GM23338 (cell line): Measurements from ENCODE around the gene PCDH12. TPM values are rescaled to one million over a fixed set of nuclear protein-coding genes. Genes with fewer than 3 reads are reported as not detected.
A peak's percentile ranks its signal among the peaks of the same experiment; 100 is the strongest.

Experiments used
- ATAC-seq: fragments of 200-7000 bp; cut with Tn5 transposase; 3 replicates; pipeline ENCODE4 v1.9.1; 2020
- DNase-seq: peaks from one replicate; pipeline ENCODE4 v3.0.0-alpha.2; 2015; ENCODE audit warnings: low spot score
- H2AFZ ChIP-seq: fragments of 200-600 bp; sonication (generic); 2 replicates; pipeline ENCODE4 v1.8.0; 2016; ENCODE audit warnings: antibody characterized with exemption, mild to moderate bottlenecking, moderate library complexity
- H3F3A ChIP-seq: fragments of 200-600 bp; sonication (generic); replicated peaks from 2 replicates; pipeline ENCODE4 v1.8.0; 2017; ENCODE audit warnings: antibody characterized with exemption, mixed run types, low read depth
- H3K27ac ChIP-seq: fragments of 200-600 bp; sonication (generic); 2 replicates; pipeline ENCODE4 v1.6.1; 2016; ENCODE audit warnings: low read depth
- H3K27me3 ChIP-seq: fragments of 200-600 bp; sonication (generic); 2 replicates; pipeline ENCODE4 v1.8.0; 2016; ENCODE audit warnings: mild to moderate bottlenecking, mixed run types, moderate library complexity; ENCODE audit not compliant: insufficient read depth
- H3K36me3 ChIP-seq: fragments of 200-600 bp; sonication (generic); 2 replicates; pipeline ENCODE4 v1.8.0; 2016; ENCODE audit warnings: mild to moderate bottlenecking; ENCODE audit not compliant: insufficient read depth
- H3K4me1 ChIP-seq: fragments of 200-600 bp; sonication (generic); 2 replicates; pipeline ENCODE4 v1.8.0; 2016; ENCODE audit warnings: mild to moderate bottlenecking, moderate library complexity; ENCODE audit not compliant: insufficient read depth
- H3K4me2 ChIP-seq: fragments of 200-600 bp; sonication (generic); 2 replicates; pipeline ENCODE4 v1.7.1; 2017; ENCODE audit warnings: mixed run types
- H3K4me3 ChIP-seq: fragments of 200-600 bp; sonication (generic); 2 replicates; pipeline ENCODE4 v1.6.1; 2016; ENCODE audit warnings: mixed run types
- H3K79me2 ChIP-seq: fragments of 200-600 bp; sonication (generic); replicated peaks from 2 replicates; pipeline ENCODE4 v1.8.0; 2017; ENCODE audit warnings: mild to moderate bottlenecking; ENCODE audit not compliant: insufficient read depth
- H3K9me2 ChIP-seq: fragments of 200-600 bp; sonication (generic); 2 replicates; pipeline ENCODE4 v1.8.0; 2017; ENCODE audit not compliant: insufficient read depth
- H4K20me1 ChIP-seq: fragments of 200-600 bp; sonication (generic); replicated peaks from 2 replicates; pipeline ENCODE4 v1.8.0; 2017; ENCODE audit warnings: mild to moderate bottlenecking; ENCODE audit not compliant: insufficient read depth
- H3K27ac Mint-ChIP-seq: 2 replicates; pipeline ENCODE4 v1.8.0; 2020; ENCODE audit warnings: inconsistent platforms, mild to moderate bottlenecking, moderate library complexity, mixed read lengths
- H3K27me3 Mint-ChIP-seq: 3 replicates; pipeline ENCODE4 v1.8.0; 2022; ENCODE audit warnings: low read depth, mild to moderate bottlenecking, moderate library complexity, mixed read lengths, inconsistent platforms; ENCODE audit not compliant: insufficient read depth, poor library complexity
- H3K36me3 Mint-ChIP-seq: 3 replicates; pipeline ENCODE4 v1.8.0; 2021; ENCODE audit warnings: low read depth, mild to moderate bottlenecking, inconsistent platforms, moderate library complexity, mixed read lengths
- H3K4me1 Mint-ChIP-seq: 3 replicates; pipeline ENCODE4 v1.8.0; 2020; ENCODE audit warnings: mild to moderate bottlenecking, inconsistent platforms, mixed read lengths
- H3K4me3 Mint-ChIP-seq: 3 replicates; pipeline ENCODE4 v1.8.0; 2021; ENCODE audit warnings: moderate library complexity, mild to moderate bottlenecking, inconsistent platforms, mixed read lengths
- H3K9me3 Mint-ChIP-seq: 3 replicates; pipeline ENCODE4 v1.8.0; 2020; ENCODE audit warnings: moderate library complexity, mild to moderate bottlenecking, inconsistent platforms, mixed read lengths
- CREB1 ChIP-seq: fragments of 250-450 bp; sonication (Bioruptor Pico); IDR thresholded peaks from 2 replicates; pipeline ENCODE4 v1.5.0; 2020; ENCODE audit warnings: low read depth, mild to moderate bottlenecking, moderate library complexity
- EZH2 ChIP-seq: fragments of 200-600 bp; sonication (generic); IDR thresholded peaks from one replicate; pipeline ENCODE4 v1.8.0; 2017; ENCODE audit warnings: antibody characterized with exemption, mild to moderate bottlenecking, low read depth; ENCODE audit not compliant: unreplicated experiment
- EZH2phosphoT487 ChIP-seq: fragments of 200-600 bp; sonication (generic); IDR thresholded peaks from one replicate; pipeline ENCODE4 v1.8.1; 2018; ENCODE audit warnings: antibody characterized with exemption; ENCODE audit not compliant: unreplicated experiment
- JUNB ChIP-seq: IDR thresholded peaks from one replicate; pipeline ENCODE4 v1.6.1; 2016; ENCODE audit warnings: antibody characterized with exemption; ENCODE audit not compliant: unreplicated experiment
- POLR2AphosphoS5 ChIP-seq: IDR thresholded peaks from 2 replicates; pipeline ENCODE4 v1.6.1; 2016; ENCODE audit warnings: antibody characterized with exemption, low read depth
- REST ChIP-seq: IDR thresholded peaks from one replicate; pipeline ENCODE4 v1.6.1; 2018; ENCODE audit warnings: antibody characterized with exemption; ENCODE audit not compliant: unreplicated experiment
- STAT1 ChIP-seq: IDR thresholded peaks from one replicate; pipeline ENCODE4 v1.6.1; 2016; ENCODE audit warnings: antibody characterized with exemption; ENCODE audit not compliant: unreplicated experiment
- ZNF114 ChIP-seq: fragments of 250-450 bp; sonication (Bioruptor Pico); IDR thresholded peaks from 2 replicates; pipeline ENCODE4 v1.5.0; 2020; ENCODE audit warnings: mild to moderate bottlenecking, moderate library complexity
- ZNF331 ChIP-seq: fragments of 250-450 bp; sonication (Bioruptor Pico); IDR thresholded peaks from 2 replicates; pipeline ENCODE4 v1.5.0; 2020; ENCODE audit warnings: low read depth, mild to moderate bottlenecking, moderate library complexity
- polyA plus RNA-seq: library from polyadenylated mRNA; unstranded; fragments of >200 nt; fragmentation: Nextera tagmentation; extraction: Ambion mirVana; gene quantifications from 2 replicates; pipeline ENCODE4 v1.2.1, GENCODE V29; 2016
- total RNA-seq: library from RNA; depleted of rRNA; stranded (reverse); fragments of >200 nt; shearing (Covaris generic); gene quantifications from 2 replicates; pipeline ENCODE4 v1.2.3, GENCODE V29; 2014
- TF ChIP-seq, protein P1 (sequence below): IDR thresholded peaks from 2 replicates; pipeline ENCODE4 v1.6.1; 2016; ENCODE audit warnings: antibody characterized with exemption
- TF ChIP-seq, protein P2 (sequence below), 2 experiments: fragments of 200-600 bp in 1 of 2; sonication (generic) in 1 of 2; conservative IDR thresholded peaks; 2 replicates each; pipeline versions ENCODE4 v1.5.1 to v1.6.1; 2016 to 2017; ENCODE audit warnings: antibody characterized with exemption in 2 of 2, low read depth in 2 of 2, mild to moderate bottlenecking in 2 of 2, moderate library complexity in 1 of 2

PCDH12 gene
- total and polyA plus RNA-seq, 2 experiments from 2014 or later: 0.14 to 0.29 TPM

GRCh38 chr5:141954194-141954593 is 3.8 kb downstream of the PCDH12 start:
- H3F3A ChIP-seq: no peaks in the 10 kb centered on the region
- no peaks in the 10 kb centered on the region for H3K27me3 ChIP-seq
- peaks cover 3% of the 10 kb centered on the region for H3K27me3 Mint-ChIP-seq
- no peak overlapping the region for H2AFZ ChIP-seq
- H3K4me2 ChIP-seq: no peak overlapping the region
- H3K4me3 Mint-ChIP-seq: no peak overlapping the region
- H3K36me3 ChIP-seq: no peaks in the 10 kb centered on the region
- H3K79me2 ChIP-seq: no peaks in the 10 kb centered on the region
- no peaks in the 10 kb centered on the region for H4K20me1 ChIP-seq
- no peaks in the 10 kb centered on the region for H3K9me2 ChIP-seq
- H3K36me3 Mint-ChIP-seq: no peaks in the 10 kb centered on the region
- ATAC-seq: no peak
- peaks cover 30% of the 10 kb centered on the region for H3K4me1 Mint-ChIP-seq
- no peak overlapping the region for H3K4me3 ChIP-seq
- no peak for DNase-seq
- H3K27ac ChIP-seq: no peak overlapping the region
- no peak overlapping the region for H3K27ac Mint-ChIP-seq
- H3K9me3 Mint-ChIP-seq: no peaks in the 10 kb centered on the region
- no peak for TF ChIP-seq EZH2phosphoT487
- TF ChIP-seq, protein P1, sequence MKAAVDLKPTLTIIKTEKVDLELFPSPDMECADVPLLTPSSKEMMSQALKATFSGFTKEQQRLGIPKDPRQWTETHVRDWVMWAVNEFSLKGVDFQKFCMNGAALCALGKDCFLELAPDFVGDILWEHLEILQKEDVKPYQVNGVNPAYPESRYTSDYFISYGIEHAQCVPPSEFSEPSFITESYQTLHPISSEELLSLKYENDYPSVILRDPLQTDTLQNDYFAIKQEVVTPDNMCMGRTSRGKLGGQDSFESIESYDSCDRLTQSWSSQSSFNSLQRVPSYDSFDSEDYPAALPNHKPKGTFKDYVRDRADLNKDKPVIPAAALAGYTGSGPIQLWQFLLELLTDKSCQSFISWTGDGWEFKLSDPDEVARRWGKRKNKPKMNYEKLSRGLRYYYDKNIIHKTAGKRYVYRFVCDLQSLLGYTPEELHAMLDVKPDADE: no peak
- peaks cover 11% of the 10 kb centered on the region for H3K4me1 ChIP-seq

GRCh38 chr5:141952020-141952419 is 6.0 kb downstream of the PCDH12 start:
- DNase-seq: no peak
- H3K4me3 Mint-ChIP-seq: no peak overlapping the region; the same call in 2 of the 3 replicates
- H3K4me1 Mint-ChIP-seq: peaks cover 18% of the 10 kb centered on the region
- no peak overlapping the region for H2AFZ ChIP-seq
- peak overlapping the region; percentile 32; the same call in 1 of the 2 replicates for H3K4me2 ChIP-seq
- no peaks in the 10 kb centered on the region for H3K36me3 ChIP-seq
- no peak overlapping the region for H3K27ac ChIP-seq
- H3K27me3 Mint-ChIP-seq: peaks cover 2% of the 10 kb centered on the region
- H4K20me1 ChIP-seq: no peaks in the 10 kb centered on the region
- H3K27ac Mint-ChIP-seq: no peak overlapping the region
- H3K27me3 ChIP-seq: no peaks in the 10 kb centered on the region
- H3K79me2 ChIP-seq: no peaks in the 10 kb centered on the region
- no peaks in the 10 kb centered on the region for H3K9me2 ChIP-seq
- peaks cover 9% of the 10 kb centered on the region; the same call in 1 of the 2 replicates for H3K4me1 ChIP-seq
- no peaks in the 10 kb centered on the region for H3K9me3 Mint-ChIP-seq
- H3K4me3 ChIP-seq: no peak overlapping the region
- H3K36me3 Mint-ChIP-seq: no peaks in the 10 kb centered on the region
- peak; percentile 9; the same call in 1 of the 3 replicates for ATAC-seq
- no peaks in the 10 kb centered on the region for H3F3A ChIP-seq
- TF ChIP-seq JUNB: no peak
- TF ChIP-seq, protein P1: no peak
- no peak for TF ChIP-seq REST
- no peak for TF ChIP-seq EZH2
- TF ChIP-seq CREB1 (CRISPR knock-in tag): no peak
- TF ChIP-seq, protein P2, sequence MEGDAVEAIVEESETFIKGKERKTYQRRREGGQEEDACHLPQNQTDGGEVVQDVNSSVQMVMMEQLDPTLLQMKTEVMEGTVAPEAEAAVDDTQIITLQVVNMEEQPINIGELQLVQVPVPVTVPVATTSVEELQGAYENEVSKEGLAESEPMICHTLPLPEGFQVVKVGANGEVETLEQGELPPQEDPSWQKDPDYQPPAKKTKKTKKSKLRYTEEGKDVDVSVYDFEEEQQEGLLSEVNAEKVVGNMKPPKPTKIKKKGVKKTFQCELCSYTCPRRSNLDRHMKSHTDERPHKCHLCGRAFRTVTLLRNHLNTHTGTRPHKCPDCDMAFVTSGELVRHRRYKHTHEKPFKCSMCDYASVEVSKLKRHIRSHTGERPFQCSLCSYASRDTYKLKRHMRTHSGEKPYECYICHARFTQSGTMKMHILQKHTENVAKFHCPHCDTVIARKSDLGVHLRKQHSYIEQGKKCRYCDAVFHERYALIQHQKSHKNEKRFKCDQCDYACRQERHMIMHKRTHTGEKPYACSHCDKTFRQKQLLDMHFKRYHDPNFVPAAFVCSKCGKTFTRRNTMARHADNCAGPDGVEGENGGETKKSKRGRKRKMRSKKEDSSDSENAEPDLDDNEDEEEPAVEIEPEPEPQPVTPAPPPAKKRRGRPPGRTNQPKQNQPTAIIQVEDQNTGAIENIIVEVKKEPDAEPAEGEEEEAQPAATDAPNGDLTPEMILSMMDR (conservative IDR thresholded peaks at IDR 0.05; ENCODE audit: low read depth in 2 of 2): no peak
- no peak for TF ChIP-seq ZNF114
- TF ChIP-seq POLR2AphosphoS5: no peak
- TF ChIP-seq EZH2phosphoT487: no peak
- no peak for TF ChIP-seq ZNF331 (CRISPR knock-in tag)
- TF ChIP-seq STAT1: no peak
